SK-N-SH treated with all-trans-retinoic acid at 6 μM for 48 hours (cell line): ENCODE data around the gene TSSK3.
"Not testable (repeated sequence)": the region's sequence is repeated elsewhere in the genome, so short reads cannot be mapped to it uniquely, and the experiment has no call there.

ENCODE experiments used
- ATAC-seq: fragments of 200-7000 bp; cut with Tn5 transposase; 3 replicates; pipeline ENCODE4 v1.9.1; 2020; ENCODE audit warnings: mild to moderate bottlenecking, moderate library complexity
- BACH2 ChIP-seq: fragments of 250-450 bp; sonication (Bioruptor Pico); IDR thresholded peaks from 2 replicates; pipeline ENCODE4 v1.9.0; 2021; ENCODE audit warnings: mild to moderate bottlenecking, borderline replicate concordance
- ESRRG ChIP-seq: fragments of 250-450 bp; sonication (Bioruptor Pico); IDR thresholded peaks from 2 replicates; pipeline ENCODE4 v1.6.1; 2021; ENCODE audit warnings: mild to moderate bottlenecking
- GLIS3 ChIP-seq: fragments of 250-450 bp; sonication (Bioruptor Pico); IDR thresholded peaks from 2 replicates; pipeline ENCODE4 v1.5.0; 2020; ENCODE audit warnings: mild to moderate bottlenecking, moderate library complexity
- ISL1 ChIP-seq: fragments of 250-450 bp; sonication (Bioruptor Pico); IDR thresholded peaks from 2 replicates; pipeline ENCODE4 v2.1.2; 2022; ENCODE audit warnings: mild to moderate bottlenecking, moderate library complexity
- PATZ1 ChIP-seq: fragments of 250-450 bp; sonication (Bioruptor Pico); IDR thresholded peaks from 2 replicates; pipeline ENCODE4 v1.8.0; 2020; ENCODE audit warnings: mild to moderate bottlenecking, moderate library complexity, borderline replicate concordance
- POU6F1 ChIP-seq: fragments of 250-450 bp; sonication (Bioruptor Pico); IDR thresholded peaks from 2 replicates; pipeline ENCODE4 v1.8.0; 2021; ENCODE audit warnings: low read depth, mild to moderate bottlenecking, moderate library complexity, borderline replicate concordance
- PPARA ChIP-seq: fragments of 250-450 bp; sonication (Bioruptor Pico); IDR thresholded peaks from 2 replicates; pipeline ENCODE4 v1.5.0; 2020; ENCODE audit warnings: mild to moderate bottlenecking, borderline replicate concordance
- TCF4 ChIP-seq: fragments of 250-450 bp; sonication (Bioruptor Pico); IDR thresholded peaks from 2 replicates; pipeline ENCODE4 v1.8.0; 2021; ENCODE audit warnings: mild to moderate bottlenecking, moderate library complexity, borderline replicate concordance
- ZC3H10 ChIP-seq: fragments of 250-450 bp; sonication (Bioruptor Pico); IDR thresholded peaks from 2 replicates; pipeline ENCODE4 v1.5.1; 2021; ENCODE audit warnings: mild to moderate bottlenecking, moderate library complexity
- ZFP3 ChIP-seq: fragments of 250-450 bp; sonication (Bioruptor Pico); IDR thresholded peaks from 2 replicates; pipeline ENCODE4 v1.5.0; 2020; ENCODE audit warnings: mild to moderate bottlenecking, moderate library complexity
- ZNF70 ChIP-seq: fragments of 450-650 bp; formaldehyde crosslinking; IDR thresholded peaks from 2 replicates; pipeline ENCODE4 v1.5.0; 2020; ENCODE audit warnings: mild to moderate bottlenecking, moderate library complexity
- TF ChIP-seq, protein P1 (sequence below): fragments of 250-450 bp; sonication (Bioruptor Pico); IDR thresholded peaks from 2 replicates; pipeline ENCODE4 v1.5.1; 2020; ENCODE audit warnings: low read depth, mild to moderate bottlenecking, moderate library complexity
- TF ChIP-seq, protein P2 (sequence below): fragments of 250-450 bp; sonication (Bioruptor Pico); IDR thresholded peaks from 2 replicates; pipeline ENCODE4 v1.5.0; 2020; ENCODE audit warnings: mild to moderate bottlenecking, moderate library complexity

TSSK3 gene

GRCh38 chr1:32393136-32393535 is 30.8 kb downstream of the TSSK3 start (continued):
- TF ChIP-seq ZC3H10 (CRISPR knock-in tag) (no peak), PPARA (CRISPR knock-in tag) (no peak), POU6F1 (no peak)

DNA sequence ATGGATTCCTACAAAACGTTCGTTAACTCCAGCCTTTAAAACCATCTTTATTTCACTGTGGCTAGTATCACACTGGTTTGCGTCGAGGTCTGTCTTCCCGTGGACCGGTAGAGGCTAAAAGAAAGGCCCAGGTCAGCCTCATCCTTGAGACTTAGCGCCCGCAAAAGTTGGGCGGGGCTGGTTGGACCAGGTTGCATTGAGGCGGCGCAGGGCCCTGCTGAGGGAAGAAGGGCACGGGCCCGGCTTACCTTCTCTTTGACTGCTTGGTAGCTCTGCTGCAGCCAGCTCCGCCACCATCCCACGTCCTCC is 31.4 kb downstream of the TSSK3 start:
- TF ChIP-seq GLIS3 (0 out of 2 replicates have a peak, but pooled peaks have one; percentile 56), ESRRG (CRISPR knock-in tag) (no peak)
- TF ChIP-seq, all 23 proteins: peak for 1
- ATAC-seq, result peak; percentile 35

DNA sequence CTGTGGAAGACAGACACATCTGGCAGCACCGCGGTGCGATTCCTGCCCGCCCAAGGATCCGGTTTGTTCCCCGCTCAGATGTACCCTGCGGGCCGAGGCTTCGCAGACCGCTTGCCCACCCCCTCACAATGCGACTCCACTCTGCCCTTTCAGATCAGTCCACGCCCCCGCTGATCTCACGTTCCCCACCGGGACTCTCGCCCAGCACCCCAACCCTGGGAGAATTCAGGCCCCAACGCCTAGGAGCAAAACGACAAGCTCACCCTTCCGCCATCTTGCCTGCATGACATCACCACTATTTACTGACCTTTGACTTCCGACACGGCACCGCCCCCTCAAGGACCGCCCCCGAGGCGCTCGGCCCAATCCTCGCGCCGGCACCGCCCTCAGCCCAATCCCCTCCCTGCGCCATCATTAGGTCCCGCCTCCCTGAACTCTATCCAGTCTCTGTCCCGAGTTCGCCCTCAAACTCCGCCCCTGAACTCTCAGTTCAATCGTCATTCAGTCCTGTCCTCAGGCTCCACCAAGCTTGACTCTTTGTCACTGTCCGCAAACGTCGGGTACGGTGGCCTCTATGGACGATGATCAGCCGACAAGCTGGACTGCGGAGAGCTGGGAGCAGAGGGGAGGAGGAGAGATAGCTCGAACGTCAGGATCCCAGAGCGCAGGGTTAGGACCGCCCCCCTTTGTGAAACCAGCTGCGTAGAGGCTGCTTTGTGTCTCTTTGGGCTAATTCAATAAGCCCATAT is 32.0 kb downstream of the TSSK3 start, which contains the start of gene BSDC1:
TSS of gene BSDC1 (minus strand) at position 301 of the 749 bp plus-strand sequence. CDS start at position 274, 27 bp downstream.
- TF ChIP-seq ISL1 (CRISPR knock-in tag) (no peak), TCF4 (peak; percentile 84), PPARA (CRISPR knock-in tag) (no peak), ZNF70 (CRISPR knock-in tag) (no peak)
- TF ChIP-seq, protein P1, sequence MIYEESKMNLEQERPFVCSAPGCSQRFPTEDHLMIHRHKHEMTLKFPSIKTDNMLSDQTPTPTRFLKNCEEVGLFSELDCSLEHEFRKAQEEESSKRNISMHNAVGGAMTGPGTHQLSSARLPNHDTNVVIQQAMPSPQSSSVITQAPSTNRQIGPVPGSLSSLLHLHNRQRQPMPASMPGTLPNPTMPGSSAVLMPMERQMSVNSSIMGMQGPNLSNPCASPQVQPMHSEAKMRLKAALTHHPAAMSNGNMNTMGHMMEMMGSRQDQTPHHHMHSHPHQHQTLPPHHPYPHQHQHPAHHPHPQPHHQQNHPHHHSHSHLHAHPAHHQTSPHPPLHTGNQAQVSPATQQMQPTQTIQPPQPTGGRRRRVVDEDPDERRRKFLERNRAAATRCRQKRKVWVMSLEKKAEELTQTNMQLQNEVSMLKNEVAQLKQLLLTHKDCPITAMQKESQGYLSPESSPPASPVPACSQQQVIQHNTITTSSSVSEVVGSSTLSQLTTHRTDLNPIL (CRISPR knock-in tag), result peak; percentile 67
- TF ChIP-seq, protein P2, sequence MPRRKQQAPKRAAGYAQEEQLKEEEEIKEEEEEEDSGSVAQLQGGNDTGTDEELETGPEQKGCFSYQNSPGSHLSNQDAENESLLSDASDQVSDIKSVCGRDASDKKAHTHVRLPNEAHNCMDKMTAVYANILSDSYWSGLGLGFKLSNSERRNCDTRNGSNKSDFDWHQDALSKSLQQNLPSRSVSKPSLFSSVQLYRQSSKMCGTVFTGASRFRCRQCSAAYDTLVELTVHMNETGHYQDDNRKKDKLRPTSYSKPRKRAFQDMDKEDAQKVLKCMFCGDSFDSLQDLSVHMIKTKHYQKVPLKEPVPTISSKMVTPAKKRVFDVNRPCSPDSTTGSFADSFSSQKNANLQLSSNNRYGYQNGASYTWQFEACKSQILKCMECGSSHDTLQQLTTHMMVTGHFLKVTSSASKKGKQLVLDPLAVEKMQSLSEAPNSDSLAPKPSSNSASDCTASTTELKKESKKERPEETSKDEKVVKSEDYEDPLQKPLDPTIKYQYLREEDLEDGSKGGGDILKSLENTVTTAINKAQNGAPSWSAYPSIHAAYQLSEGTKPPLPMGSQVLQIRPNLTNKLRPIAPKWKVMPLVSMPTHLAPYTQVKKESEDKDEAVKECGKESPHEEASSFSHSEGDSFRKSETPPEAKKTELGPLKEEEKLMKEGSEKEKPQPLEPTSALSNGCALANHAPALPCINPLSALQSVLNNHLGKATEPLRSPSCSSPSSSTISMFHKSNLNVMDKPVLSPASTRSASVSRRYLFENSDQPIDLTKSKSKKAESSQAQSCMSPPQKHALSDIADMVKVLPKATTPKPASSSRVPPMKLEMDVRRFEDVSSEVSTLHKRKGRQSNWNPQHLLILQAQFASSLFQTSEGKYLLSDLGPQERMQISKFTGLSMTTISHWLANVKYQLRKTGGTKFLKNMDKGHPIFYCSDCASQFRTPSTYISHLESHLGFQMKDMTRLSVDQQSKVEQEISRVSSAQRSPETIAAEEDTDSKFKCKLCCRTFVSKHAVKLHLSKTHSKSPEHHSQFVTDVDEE (CRISPR knock-in tag), result peak; percentile 79
- ATAC-seq, result peak; percentile 95

DNA sequence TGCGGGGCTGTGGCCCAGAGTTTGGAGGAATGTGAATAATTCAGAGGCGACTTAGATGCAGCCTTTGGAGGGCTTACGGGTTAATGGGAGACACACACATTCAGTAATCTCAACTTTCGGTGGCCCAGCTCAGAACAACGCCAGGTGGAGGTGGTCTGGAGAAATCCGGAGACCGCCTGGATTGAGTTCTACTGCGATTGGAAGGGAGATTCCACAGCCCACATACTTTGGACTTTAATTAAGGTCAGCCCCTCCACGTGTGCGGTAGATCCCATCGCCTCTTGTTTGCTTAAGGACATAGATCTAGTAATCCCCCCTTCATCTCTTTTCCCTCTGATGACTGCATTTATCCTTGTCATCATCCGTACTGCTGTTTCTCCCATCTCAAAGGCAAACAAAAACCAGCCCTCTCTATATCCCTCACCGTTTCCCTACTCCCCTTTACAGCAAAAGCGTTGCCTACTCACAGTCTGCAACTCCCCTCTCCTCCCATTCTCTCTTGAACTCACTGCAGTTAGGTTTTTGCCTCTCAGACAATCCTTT is 32.6 kb downstream of the TSSK3 start:
- no peak for TF ChIP-seq ISL1 (CRISPR knock-in tag)
- TF ChIP-seq PATZ1 (CRISPR knock-in tag), result peak; percentile 68; the same call in 1 of the 2 replicates
- peak; percentile 35 for ATAC-seq

GRCh38 chr1:32396524-32396923 is 34.2 kb downstream of the TSSK3 start:
- not testable (repeated sequence) for ATAC-seq

- no peak for TF ChIP-seq GLIS3
- TF ChIP-seq, protein P2 (CRISPR knock-in tag), result no peak
- TF ChIP-seq POU6F1, result no peak
- TF ChIP-seq BACH2, result no peak
- TF ChIP-seq ZFP3, result no peak
Observed at GRCh38 chr1:32398401-32398800, 36.1 kb downstream of the TSSK3 start.

More at GRCh38 chr1:32398401-32398800, 36.1 kb downstream of the TSSK3 start:
- ATAC-seq, result no peak
